ENCODE data around the gene NRSN2.
"Not testable (repeated sequence)": the region's sequence is repeated elsewhere in the genome, so short reads cannot be mapped to it uniquely, and the experiment has no call there.

NRSN2 gene

DNA sequence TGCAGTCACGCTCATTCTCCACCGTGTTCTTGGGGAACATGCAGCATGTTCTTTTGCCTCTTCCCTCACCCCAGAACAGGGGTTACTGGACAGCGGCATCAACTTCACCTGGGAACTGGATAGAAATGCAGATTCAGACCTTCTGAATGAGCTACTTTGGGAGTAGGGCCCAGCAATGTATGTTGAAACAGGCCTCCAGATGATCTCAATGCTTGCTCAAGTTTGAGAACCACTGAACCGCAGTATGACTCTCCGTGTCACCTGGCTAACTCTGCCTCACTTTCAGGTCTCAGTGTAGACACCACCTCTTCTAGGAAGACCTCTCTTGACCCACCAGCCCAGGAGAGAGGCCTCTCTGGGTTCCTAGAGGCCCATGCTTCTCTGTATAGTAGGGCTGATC, 38.5 kb downstream of the NRSN2 start:
- DNase-seq (no peak), ATAC-seq (no peak)
- H3K27me3 Mint-ChIP-seq, result no peaks in the 10 kb centered on the region
- no peak overlapping the region for H3K4me3 Mint-ChIP-seq
- peaks cover 34% of the 10 kb centered on the region for H3K36me3 Mint-ChIP-seq (ENCODE audit: low read depth)
- H3K9me3 Mint-ChIP-seq, result no peaks in the 10 kb centered on the region
- H3K4me1 Mint-ChIP-seq, result peaks cover 15% of the 10 kb centered on the region
- H3K27ac Mint-ChIP-seq, result no peak overlapping the region

DNA sequence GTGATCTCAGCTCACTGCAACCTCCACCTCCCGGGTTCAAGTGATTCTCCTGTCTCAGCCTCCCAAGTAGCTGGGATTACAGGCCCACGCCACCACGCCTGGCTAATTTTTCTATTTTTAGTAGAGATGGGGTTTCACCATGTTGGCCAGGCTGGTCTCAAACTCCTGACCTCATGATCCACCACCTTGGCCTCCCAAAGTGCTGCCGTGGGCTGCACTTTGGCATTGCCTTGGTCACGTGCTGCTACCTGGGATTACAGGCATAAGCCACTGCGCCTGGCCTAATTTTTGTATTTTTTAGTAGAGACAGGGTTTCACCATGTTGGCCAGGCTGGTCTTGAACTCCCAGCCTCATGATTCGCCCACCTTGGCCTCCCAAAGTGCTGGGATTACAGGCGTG, 39.7 kb downstream of the NRSN2 start:
- not testable (repeated sequence) for H3K4me3 Mint-ChIP-seq, DNase-seq, ATAC-seq, H3K27me3 Mint-ChIP-seq, H3K27ac Mint-ChIP-seq, H3K9me3 Mint-ChIP-seq
- Mint-ChIP-seq H3K4me1 (peaks cover 15% of the 10 kb centered on the region), H3K36me3 (ENCODE audit: low read depth) (peaks cover 41% of the 10 kb centered on the region)

DNA sequence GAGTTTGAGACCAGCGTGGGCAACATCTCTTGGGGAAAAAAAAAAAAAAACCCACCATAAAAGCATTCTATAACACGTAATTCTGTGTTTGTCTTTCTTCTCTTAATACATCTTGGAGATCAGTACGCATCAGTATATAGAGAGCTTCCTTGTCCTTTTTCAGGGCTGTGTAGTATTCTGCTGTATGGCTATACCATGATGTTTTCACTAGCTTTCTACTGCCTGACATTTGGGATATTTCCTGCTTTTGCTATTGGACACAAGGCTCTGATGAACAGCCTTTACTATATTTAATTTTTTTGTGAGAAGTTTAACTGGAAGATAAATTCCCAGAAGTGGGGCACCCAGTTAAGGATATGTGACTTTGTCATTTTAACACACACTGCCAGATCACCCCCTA, 40.6 kb downstream of the NRSN2 start:
- H3K4me3 Mint-ChIP-seq, result no peak overlapping the region
- H3K36me3 Mint-ChIP-seq (ENCODE audit: low read depth), result peaks cover 45% of the 10 kb centered on the region
- ATAC-seq, result no peak
- H3K27me3 Mint-ChIP-seq, result no peaks in the 10 kb centered on the region
- no peak for DNase-seq
- no peaks in the 10 kb centered on the region for H3K9me3 Mint-ChIP-seq
- H3K4me1 Mint-ChIP-seq, result peaks cover 13% of the 10 kb centered on the region
- H3K27ac Mint-ChIP-seq, result no peak overlapping the region

- no peak for DNase-seq
- H3K27ac Mint-ChIP-seq, result no peak overlapping the region
- no peaks in the 10 kb centered on the region for H3K27me3 Mint-ChIP-seq
- peaks cover 52% of the 10 kb centered on the region for H3K36me3 Mint-ChIP-seq (ENCODE audit: low read depth)
- H3K4me1 Mint-ChIP-seq, result peaks cover 8% of the 10 kb centered on the region
- ATAC-seq, result no peak
- no peak overlapping the region for H3K4me3 Mint-ChIP-seq
- H3K9me3 Mint-ChIP-seq, result no peaks in the 10 kb centered on the region
These were observed 41.4 kb downstream of the NRSN2 start for GRCh38 chr20:388034-388994.

DNA sequence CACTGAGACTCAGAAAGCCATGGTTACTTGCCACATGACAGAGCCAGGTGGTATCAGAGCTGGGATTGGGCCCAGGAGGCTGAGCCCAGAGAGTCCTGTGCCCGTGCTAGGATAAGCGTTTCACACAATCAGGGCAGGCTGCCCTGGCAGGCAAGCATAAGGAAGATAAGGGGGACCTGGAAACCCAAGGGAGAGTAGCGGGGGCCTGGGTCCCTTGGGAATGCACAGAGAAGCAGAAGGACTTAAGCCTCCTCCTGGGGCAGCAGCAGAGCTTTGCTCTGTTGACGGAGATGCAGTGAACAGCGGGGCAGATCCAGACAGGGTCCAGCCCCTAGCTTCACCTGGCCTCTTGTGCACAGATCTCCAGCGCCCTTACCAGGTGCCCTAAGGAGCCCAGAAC, 42.3 kb downstream of the NRSN2 start:
- Mint-ChIP-seq H3K9me3 (no peaks in the 10 kb centered on the region), H3K36me3 (ENCODE audit: low read depth) (peaks cover 55% of the 10 kb centered on the region), H3K27ac (no peak overlapping the region), H3K27me3 (no peaks in the 10 kb centered on the region), H3K4me1 (peaks cover 3% of the 10 kb centered on the region), H3K4me3 (no peak overlapping the region)
- DNase-seq, result no peak
- no peak for ATAC-seq

- Mint-ChIP-seq H3K4me1 (no peaks in the 10 kb centered on the region), H3K27ac (no peak overlapping the region), H3K4me3 (no peak overlapping the region), H3K27me3 (no peaks in the 10 kb centered on the region), H3K9me3 (no peaks in the 10 kb centered on the region), H3K36me3 (ENCODE audit: low read depth) (peaks cover 56% of the 10 kb centered on the region)
- no peak for DNase-seq
- ATAC-seq, result no peak
These were observed 44.3 kb downstream of the NRSN2 start for GRCh38 chr20:391041-391711.

DNA sequence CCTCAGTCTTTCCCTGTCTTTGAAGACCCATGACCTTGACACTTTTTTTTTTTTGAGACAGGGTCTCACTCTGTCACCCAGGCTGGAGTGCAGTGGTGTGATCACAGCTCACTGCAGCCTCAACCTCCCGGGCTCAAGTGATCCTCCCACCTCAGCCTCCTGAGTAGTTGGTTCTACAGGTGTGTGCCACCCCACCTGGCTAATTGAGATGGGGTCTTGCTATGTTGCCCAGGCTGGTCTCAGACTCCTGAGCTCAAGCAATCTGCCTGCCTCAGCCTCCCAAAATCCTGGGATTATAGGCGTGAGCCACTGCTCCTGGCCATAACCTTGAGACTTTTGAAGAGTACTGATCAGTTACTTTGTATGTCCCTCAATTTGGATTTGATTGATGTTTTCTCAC, 46.4 kb downstream of the NRSN2 start:
- H3K4me1 Mint-ChIP-seq, ATAC-seq, H3K4me3 Mint-ChIP-seq, H3K27ac Mint-ChIP-seq, H3K27me3 Mint-ChIP-seq, H3K9me3 Mint-ChIP-seq, DNase-seq: not testable (repeated sequence)
- H3K36me3 Mint-ChIP-seq (ENCODE audit: low read depth), result peaks cover 60% of the 10 kb centered on the region

GRCh38 chr20:396252-396618, 49.3 kb downstream of the NRSN2 start:
- no peak for DNase-seq
- Mint-ChIP-seq H3K4me1 (no peaks in the 10 kb centered on the region), H3K4me3 (no peak overlapping the region), H3K27ac (no peak overlapping the region), H3K36me3 (ENCODE audit: low read depth) (peaks cover 42% of the 10 kb centered on the region), H3K9me3 (no peaks in the 10 kb centered on the region), H3K27me3 (no peaks in the 10 kb centered on the region)
- ATAC-seq, result peak; percentile 13

GRCh38 chr20:396619-397431, 49.9 kb downstream of the NRSN2 start:
- H3K36me3 Mint-ChIP-seq (ENCODE audit: low read depth), result peaks cover 36% of the 10 kb centered on the region

GRCh38 chr20:397432-398237, 50.7 kb downstream of the NRSN2 start:
- peaks cover 34% of the 10 kb centered on the region for H3K36me3 Mint-ChIP-seq (ENCODE audit: low read depth)
- no peak for DNase-seq
- H3K4me1 Mint-ChIP-seq, result peaks cover 7% of the 10 kb centered on the region
- no peak overlapping the region for H3K27ac Mint-ChIP-seq
- ATAC-seq, result no peak
- no peaks in the 10 kb centered on the region for H3K9me3 Mint-ChIP-seq
- H3K27me3 Mint-ChIP-seq, result no peaks in the 10 kb centered on the region
- H3K4me3 Mint-ChIP-seq, result no peak overlapping the region

More at GRCh38 chr20:396619-397431, 49.9 kb downstream of the NRSN2 start:
- no peak overlapping the region for H3K27ac Mint-ChIP-seq
- H3K9me3 Mint-ChIP-seq, result no peaks in the 10 kb centered on the region
- no peaks in the 10 kb centered on the region for H3K27me3 Mint-ChIP-seq
- peaks cover 3% of the 10 kb centered on the region for H3K4me1 Mint-ChIP-seq
- ATAC-seq, result no peak
- no peak for DNase-seq
- H3K4me3 Mint-ChIP-seq, result no peak overlapping the region

GRCh38 chr20:399182-399707, 52.3 kb downstream of the NRSN2 start:
- DNase-seq (no peak), ATAC-seq (no peak)
- peaks cover 10% of the 10 kb centered on the region for H3K4me1 Mint-ChIP-seq
- peaks cover 24% of the 10 kb centered on the region for H3K36me3 Mint-ChIP-seq (ENCODE audit: low read depth)
- no peaks in the 10 kb centered on the region for H3K9me3 Mint-ChIP-seq
- H3K4me3 Mint-ChIP-seq, result no peak overlapping the region
- no peaks in the 10 kb centered on the region for H3K27me3 Mint-ChIP-seq
- H3K27ac Mint-ChIP-seq, result no peak overlapping the region

GRCh38 chr20:400128-400453, 53.2 kb downstream of the NRSN2 start:
- peaks cover 21% of the 10 kb centered on the region for H3K36me3 Mint-ChIP-seq (ENCODE audit: low read depth)
- DNase-seq, result no peak
- H3K27ac Mint-ChIP-seq, result no peak overlapping the region
- no peak overlapping the region for H3K4me3 Mint-ChIP-seq
- ATAC-seq, result no peak
- H3K27me3 Mint-ChIP-seq, result no peaks in the 10 kb centered on the region
- peaks cover 10% of the 10 kb centered on the region for H3K4me1 Mint-ChIP-seq
- no peaks in the 10 kb centered on the region for H3K9me3 Mint-ChIP-seq

DNA sequence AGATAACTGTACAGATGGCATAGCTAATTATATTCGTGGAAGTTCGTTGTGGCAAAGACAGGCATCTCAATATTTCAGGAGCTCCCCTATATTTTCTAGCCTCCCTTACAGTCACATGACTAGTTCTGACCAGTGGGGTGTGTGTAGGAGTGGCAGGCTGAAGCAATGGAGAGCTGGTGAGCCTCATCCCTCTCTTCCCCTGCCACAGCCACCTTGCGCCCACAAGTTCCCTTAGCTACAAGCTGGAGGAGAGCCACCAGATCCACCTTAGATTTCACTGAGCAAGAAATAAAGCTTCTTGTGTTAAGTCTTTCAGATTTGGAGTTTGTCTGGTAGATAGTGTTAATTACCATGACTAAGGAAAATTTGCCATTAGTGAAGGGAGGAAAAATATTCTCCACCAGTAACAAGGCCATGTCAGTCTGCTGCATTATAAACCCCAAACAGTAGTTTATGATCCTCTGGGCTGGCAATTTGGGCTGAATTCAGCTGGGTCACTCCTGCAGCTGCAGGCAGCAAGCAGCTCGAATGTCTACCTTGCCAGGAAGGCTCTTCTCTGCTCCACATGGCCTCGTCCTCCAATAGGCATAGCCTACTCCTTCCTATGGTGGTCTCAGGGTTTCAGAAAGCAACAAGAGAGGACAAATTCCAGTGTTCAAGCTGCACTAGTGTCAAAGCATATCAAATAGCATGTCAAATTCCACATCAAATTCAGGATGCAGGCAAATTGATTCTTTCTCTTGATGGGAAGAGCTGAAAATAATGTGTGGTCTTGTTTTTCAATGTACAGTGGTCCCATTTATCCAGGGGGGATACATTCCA, 53.8 kb downstream of the NRSN2 start:
- no peak overlapping the region for H3K27ac Mint-ChIP-seq
- H3K9me3 Mint-ChIP-seq, result no peaks in the 10 kb centered on the region
- DNase-seq (no peak), ATAC-seq (no peak)
- H3K27me3 Mint-ChIP-seq, result no peaks in the 10 kb centered on the region
- no peak overlapping the region for H3K4me3 Mint-ChIP-seq
- peaks cover 18% of the 10 kb centered on the region for H3K36me3 Mint-ChIP-seq (ENCODE audit: low read depth)
- peaks cover 10% of the 10 kb centered on the region for H3K4me1 Mint-ChIP-seq

Measured in activated naive CD8-positive, alpha-beta T cell treated with anti-CD3 and anti-CD28 coated beads, Interleukin-2, amount 50 U/mL, for 24 hours (primary cell).